ENCODE measurements around the gene CLHC1. TPM values are rescaled to one million over a fixed set of nuclear protein-coding genes. Genes with fewer than 3 reads are reported as not detected.
"Not testable (repeated sequence)": the region's sequence is repeated elsewhere in the genome, so short reads cannot be mapped to it uniquely, and the experiment has no call there.

Gene CLHC1
- 1 to 10 TPM; 7.5 to 8.3 TPM for total RNA-seq

DNA sequence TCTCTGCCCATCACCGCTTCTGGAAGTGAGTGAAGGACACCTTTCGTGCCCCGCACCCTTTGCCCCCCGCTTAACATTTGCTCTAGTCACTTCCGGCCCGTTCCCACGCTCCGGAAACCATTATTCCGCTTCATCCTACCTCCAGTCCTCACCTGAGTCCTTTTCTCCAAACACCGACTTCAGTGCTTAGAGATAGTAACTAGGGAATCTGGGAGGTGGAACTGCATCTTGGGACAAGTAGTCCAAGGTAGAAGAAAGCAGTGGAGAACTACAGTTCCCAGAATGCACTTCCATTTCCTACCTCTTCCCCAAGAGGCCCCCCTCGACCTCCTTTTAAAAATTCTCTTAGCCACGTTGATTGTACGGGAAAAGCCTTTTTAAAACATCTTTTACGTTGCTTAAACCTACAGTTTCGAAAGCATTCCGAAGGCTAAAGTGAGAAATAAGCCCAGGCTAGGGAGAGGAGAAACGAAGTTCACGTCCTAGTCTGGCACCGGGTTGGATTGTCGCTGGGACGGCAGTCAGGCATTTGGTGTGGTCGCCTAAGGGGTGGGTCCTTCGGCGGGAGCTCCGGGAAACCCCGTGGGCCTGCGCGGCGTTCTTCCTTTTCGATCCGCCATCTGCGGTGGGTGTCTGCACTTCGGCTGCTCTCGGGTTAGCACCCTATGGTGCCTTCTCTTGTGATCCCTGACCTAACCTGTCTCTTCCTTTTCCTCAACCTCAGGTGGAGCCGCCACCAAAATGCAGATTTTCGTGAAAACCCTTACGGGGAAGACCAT is at the start of gene CLHC1, which contains the start of gene RPS27A:
TSS of gene CLHC1 (minus strand) at position 210 of the 779 bp plus-strand sequence. CDS start 9,882 bp downstream, outside the sequence.
TSS of gene RPS27A (plus strand) at position 605 of the 779 bp plus-strand sequence. CDS start at position 742, 137 bp downstream.
- no peaks in the 10 kb centered on the region for H3K27me3 Mint-ChIP-seq
- peaks cover 67% of the 10 kb centered on the region for H3K4me1 Mint-ChIP-seq
- peak within 1 kb of the TSS; percentile 97 for H3K4me3 Mint-ChIP-seq
- peak within 1 kb of the TSS; percentile 96 for H3K27ac Mint-ChIP-seq
- ChIA-PET POLR2A (interaction anchor here (0.6 to 1.5 kb wide), 14 partner anchors 9 to 1125 kb away, joined by 3 to 52 read pairs (median 6); partner anchors contain the start of genes CCDC88A, CFAP36, MTIF2 and PPP4R3B), CTCF (interaction anchor here (1.0 to 1.5 kb wide), 2 partner anchors 9 to 38 kb away, joined by 3 to 4 read pairs; no protein-coding TSS in a partner anchor)
- peak; percentile 91 for DNase-seq
- no peaks in the 10 kb centered on the region for H3K9me3 Mint-ChIP-seq
- H3K36me3 Mint-ChIP-seq (ENCODE audit: low read depth), result peaks cover 63% of the 10 kb centered on the region

DNA sequence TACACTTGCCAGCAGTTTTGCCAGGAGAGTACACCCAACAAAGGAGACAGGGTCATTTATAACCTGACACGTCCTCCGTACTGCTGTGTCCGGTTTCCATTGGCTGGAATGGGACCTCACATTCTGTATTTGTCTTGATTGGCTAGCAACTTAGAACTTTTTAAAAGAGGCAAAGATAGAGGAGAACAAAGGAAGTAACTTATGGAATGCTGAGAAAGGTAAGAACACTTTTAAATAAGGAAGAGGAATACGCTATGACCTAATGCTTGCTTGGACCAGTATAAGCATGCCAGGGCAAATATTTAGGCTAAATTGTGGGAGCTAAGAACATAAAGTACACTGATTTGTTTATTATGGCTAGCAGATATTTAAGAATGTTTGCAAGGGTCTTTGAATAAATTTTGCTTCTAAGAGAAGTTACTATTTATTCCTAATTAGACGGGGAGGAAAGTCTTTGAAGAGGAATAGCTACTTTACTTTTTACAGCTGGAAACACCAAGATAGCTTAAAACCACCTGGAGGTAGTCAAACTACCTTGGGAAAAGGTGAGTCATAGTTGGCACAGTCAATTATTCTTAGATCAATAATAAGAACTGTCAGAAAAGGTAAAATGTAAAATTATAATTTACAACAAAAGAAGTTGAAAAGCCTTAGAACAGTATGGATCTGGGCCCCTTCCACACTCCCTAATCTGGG is 48.9 kb upstream of the CLHC1 start:
- H3K27me3 Mint-ChIP-seq; DNase-seq; H3K9me3 Mint-ChIP-seq; H3K36me3 Mint-ChIP-seq (ENCODE audit: low read depth); H3K27ac Mint-ChIP-seq: not testable (repeated sequence)
- POLR2A ChIA-PET, result interaction anchor here (0.7 to 1.1 kb wide), 2 partner anchors 11 to 54 kb away, joined by 4 read pairs; no protein-coding TSS in a partner anchor
- Mint-ChIP-seq H3K4me3 (peak overlapping the region; percentile 11), H3K4me1 (peaks cover 23% of the 10 kb centered on the region)
- CTCF ChIA-PET, result interaction anchor here (0.6 kb wide), 1 partner anchor 67 kb away, joined by 3 read pairs; no protein-coding TSS in a partner anchor

DNA sequence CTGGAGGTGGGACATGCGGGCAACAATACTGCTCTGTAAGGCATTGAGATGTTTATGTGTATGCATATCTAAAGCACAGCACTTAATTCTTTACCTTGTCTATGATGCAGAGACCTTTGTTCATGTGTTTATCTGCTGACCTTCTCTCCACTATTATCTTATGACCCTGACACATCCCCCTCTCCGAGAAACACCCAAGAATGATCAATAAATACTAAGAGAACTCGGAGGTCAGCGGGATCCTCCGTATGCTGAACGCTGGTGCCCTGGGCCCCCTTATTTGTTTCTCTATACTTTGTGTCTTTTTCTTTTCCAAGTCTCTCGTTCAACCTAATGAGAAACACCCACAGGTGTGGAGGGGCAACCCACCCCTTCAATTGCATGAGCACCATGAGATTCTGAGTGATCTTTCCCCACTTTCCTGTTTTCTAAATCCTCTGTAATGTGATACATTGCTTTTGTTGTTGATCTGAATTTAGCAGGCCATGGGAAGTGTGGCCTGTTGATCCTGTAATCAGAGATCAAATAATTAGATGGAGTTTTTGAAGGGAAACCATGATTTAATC is 47.8 kb upstream of the CLHC1 start:
- H3K9me3 Mint-ChIP-seq; H3K27ac Mint-ChIP-seq; H3K4me3 Mint-ChIP-seq; H3K36me3 Mint-ChIP-seq (ENCODE audit: low read depth); DNase-seq; CTCF ChIA-PET; H3K27me3 Mint-ChIP-seq; POLR2A ChIA-PET: not testable (repeated sequence)
- H3K4me1 Mint-ChIP-seq, result peaks cover 23% of the 10 kb centered on the region

DNA sequence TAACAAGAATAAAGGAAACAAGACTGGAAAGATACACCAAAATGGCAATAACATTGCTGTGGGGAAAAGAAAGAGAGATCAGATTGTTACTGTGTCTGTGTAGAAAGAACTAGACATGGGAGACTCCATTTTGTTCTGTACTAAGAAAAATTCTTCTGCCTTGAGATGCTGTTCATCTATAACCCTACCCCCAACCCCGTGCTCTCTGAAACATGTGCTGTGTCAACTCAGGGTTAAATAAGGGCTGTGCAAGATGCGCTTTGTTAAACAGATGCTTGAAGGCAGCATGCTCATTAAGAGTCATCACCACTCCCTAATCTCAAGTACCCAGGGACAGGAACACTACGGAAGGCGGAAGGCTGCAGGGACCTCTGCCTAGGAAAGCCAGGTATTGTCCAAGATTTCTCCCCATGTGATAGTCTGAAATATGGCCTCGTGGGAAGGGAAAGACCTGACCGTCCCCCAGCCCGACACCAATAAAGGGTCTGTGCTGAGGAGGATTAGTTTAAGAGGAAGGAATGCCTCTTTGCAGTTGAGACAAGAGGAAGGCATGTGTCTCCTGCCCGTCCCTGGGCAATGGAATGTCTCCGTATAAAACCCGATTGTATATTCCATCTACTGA is 47.2 kb upstream of the CLHC1 start:
- H3K9me3 Mint-ChIP-seq; POLR2A ChIA-PET; H3K27me3 Mint-ChIP-seq; CTCF ChIA-PET; DNase-seq; H3K36me3 Mint-ChIP-seq (ENCODE audit: low read depth); H3K27ac Mint-ChIP-seq; H3K4me3 Mint-ChIP-seq: not testable (repeated sequence)
- H3K4me1 Mint-ChIP-seq, result peaks cover 23% of the 10 kb centered on the region

DNA sequence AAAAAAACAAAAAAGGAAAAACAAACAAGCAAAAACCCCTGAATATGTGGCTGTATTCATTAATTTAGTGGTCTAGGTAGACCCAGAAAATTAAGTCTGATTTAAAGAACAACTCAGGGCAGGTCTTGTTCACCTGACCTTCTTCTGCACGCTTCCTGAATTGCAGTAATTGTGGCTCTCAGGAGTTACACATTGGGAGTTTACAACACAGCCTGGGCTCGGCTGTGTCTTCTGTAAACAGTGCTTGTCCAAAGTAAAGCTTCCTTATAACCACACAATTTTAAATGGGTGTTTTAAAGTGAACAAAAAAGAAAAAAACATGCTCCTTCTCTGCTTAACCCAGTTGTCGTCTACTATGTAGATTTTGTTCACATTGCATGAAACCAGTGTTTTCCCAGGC is 45.2 kb upstream of the CLHC1 start:
- Mint-ChIP-seq H3K4me1 (peaks cover 8% of the 10 kb centered on the region), H3K4me3 (no peak overlapping the region), H3K36me3 (ENCODE audit: low read depth) (no peaks in the 10 kb centered on the region), H3K27me3 (peaks cover 7% of the 10 kb centered on the region), H3K27ac (no peak overlapping the region), H3K9me3 (no peaks in the 10 kb centered on the region)
- DNase-seq, result no peak
- CTCF ChIA-PET, result no interaction called here
- POLR2A ChIA-PET, result no interaction called here

DNA sequence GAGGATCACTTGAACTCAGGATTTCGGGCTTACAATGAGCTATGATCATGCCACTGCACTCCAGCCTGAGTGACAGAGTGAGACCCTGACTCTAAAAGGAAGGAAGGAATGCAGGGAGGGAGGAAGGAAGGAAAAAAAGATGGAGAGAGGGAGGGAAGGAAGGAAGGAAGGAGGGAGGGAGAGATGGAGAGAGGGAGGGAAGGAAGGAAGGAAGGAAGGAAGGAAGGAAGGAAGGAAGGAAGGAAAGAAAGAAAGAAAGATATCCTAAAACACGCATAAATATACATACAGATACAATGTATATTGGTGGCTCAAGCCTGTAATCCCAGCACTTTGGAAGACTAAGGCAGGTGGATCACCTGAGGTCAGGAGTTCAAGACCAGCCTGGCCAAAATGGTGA is 42.3 kb upstream of the CLHC1 start:
- DNase-seq; POLR2A ChIA-PET; H3K27ac Mint-ChIP-seq; CTCF ChIA-PET; H3K4me3 Mint-ChIP-seq; H3K9me3 Mint-ChIP-seq; H3K36me3 Mint-ChIP-seq (ENCODE audit: low read depth); H3K27me3 Mint-ChIP-seq: not testable (repeated sequence)
- peaks cover 17% of the 10 kb centered on the region for H3K4me1 Mint-ChIP-seq

DNA sequence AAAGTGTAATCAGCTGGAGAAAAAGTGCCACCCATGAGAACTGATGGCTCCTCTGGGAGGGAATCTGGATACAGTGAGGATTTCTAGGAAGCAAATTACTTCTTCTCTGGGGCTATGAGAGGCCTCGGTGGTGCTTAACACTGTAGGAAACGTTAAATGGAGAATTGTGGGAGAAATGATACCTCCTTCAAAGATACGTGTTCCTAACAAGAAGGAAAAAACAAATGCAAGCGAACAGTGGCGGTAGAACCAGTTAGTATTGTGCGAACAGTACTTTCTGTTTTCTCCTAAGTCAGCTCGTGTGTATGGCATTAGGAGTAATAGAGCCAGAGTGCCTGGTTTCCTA is 37.5 kb upstream of the CLHC1 start:
- no peak for DNase-seq
- peaks cover 7% of the 10 kb centered on the region for H3K36me3 Mint-ChIP-seq (ENCODE audit: low read depth)
- H3K9me3 Mint-ChIP-seq, result no peaks in the 10 kb centered on the region
- peak overlapping the region; percentile 86 for H3K27ac Mint-ChIP-seq
- peak overlapping the region; percentile 86 for H3K4me3 Mint-ChIP-seq
- CTCF ChIA-PET, result interaction anchor here (0.6 to 1.5 kb wide), 4 partner anchors 37 to 984 kb away, joined by 3 to 6 read pairs (median 4); partner anchors contain the start of genes CLHC1, RPS27A and RTN4
- POLR2A ChIA-PET, result interaction anchor here (0.7 to 1.9 kb wide), 4 partner anchors 12 to 45 kb away, joined by 3 to 8 read pairs (median 4); partner anchors contain the start of genes CLHC1 and RPS27A
- H3K4me1 Mint-ChIP-seq, result peaks cover 32% of the 10 kb centered on the region
- H3K27me3 Mint-ChIP-seq, result peaks cover 5% of the 10 kb centered on the region

DNA sequence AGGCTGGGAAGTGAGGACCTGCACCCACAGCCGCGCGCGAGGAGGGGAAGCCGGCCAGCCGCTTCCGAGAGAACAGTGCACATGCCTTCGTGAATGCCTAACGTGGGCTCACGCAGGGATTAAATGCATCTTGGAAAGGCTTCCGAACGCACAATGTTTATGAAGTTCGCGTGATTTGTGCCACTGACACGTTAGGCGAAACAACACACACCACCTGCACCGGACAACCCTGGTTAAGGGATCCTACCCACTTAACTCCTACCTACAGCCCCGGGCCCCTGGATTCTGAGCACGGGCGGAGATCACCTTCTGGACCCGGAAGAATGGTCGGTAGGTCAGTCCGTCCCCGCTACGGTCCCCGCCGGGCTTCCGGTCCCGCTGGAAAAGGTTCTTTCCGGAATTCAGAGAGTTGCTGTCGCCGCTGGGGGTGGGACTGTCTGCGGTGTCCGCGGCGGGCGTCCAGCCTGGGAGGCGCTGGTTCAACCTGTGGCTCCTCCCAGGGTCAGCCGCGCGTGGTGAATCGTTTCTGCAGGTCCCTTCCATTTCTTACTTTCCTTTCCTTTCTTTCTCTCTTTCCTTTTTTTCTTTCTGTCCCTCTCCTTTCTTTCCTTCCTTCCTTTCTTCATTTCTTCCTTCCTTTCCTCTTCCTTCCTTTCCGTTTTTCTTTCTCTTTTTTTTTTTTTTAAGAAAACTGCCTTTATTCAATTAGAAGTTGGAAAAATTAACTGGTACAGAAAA is 37.0 kb upstream of the CLHC1 start, which contains the start of gene MTIF2:
TSS of gene MTIF2 (minus strand) at position 325 of the 738 bp plus-strand sequence. CDS start 5,373 bp downstream, outside the sequence.
- POLR2A ChIA-PET, result interaction anchor here (0.7 to 1.9 kb wide), 6 partner anchors 10 to 45 kb away, joined by 3 to 8 read pairs (median 5); partner anchors contain the start of genes CLHC1 and RPS27A
- peak; percentile 90 for DNase-seq
- Mint-ChIP-seq H3K9me3 (no peaks in the 10 kb centered on the region), H3K27ac (peak within 1 kb of the TSS; percentile 86), H3K4me1 (peaks cover 32% of the 10 kb centered on the region), H3K27me3 (peaks cover 4% of the 10 kb centered on the region), H3K36me3 (ENCODE audit: low read depth) (peaks cover 10% of the 10 kb centered on the region), H3K4me3 (peak within 1 kb of the TSS; percentile 86)
- CTCF ChIA-PET, result interaction anchor here (0.6 to 1.5 kb wide), 6 partner anchors 9 to 984 kb away, joined by 3 to 6 read pairs (median 3); partner anchors contain the start of genes CLHC1, RPS27A and RTN4

DNA sequence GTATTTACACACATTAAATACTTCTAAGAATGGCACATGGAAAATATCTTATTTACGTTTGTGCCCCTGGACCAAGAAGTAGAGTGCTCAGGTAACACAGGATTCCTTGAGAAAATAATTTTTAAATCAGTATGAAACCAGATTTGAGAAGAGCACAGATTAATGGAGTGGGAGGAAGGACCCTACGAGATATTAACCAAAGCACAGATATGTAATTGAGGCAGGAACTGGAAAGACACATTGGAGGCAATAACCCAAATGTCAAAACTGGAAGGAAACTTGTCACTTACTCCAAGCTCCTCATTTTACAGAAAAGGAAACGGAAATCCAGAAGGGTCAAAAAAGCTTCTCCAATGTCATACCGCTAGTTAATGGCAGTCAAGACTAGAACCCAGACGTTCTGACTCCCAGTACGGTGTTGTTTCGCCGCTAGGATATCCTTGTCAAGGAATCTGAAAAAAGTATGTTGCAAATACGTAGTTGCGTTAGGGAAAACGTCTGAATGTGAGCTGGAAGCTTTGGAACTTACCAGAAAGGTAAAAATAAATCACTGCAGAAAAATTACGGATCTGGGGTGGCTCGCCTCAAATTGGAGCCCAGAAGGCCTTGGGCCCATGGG is 36.3 kb upstream of the CLHC1 start:
- Mint-ChIP-seq H3K36me3 (ENCODE audit: low read depth) (peaks cover 16% of the 10 kb centered on the region), H3K27me3 (peaks cover 4% of the 10 kb centered on the region), H3K9me3 (no peaks in the 10 kb centered on the region), H3K4me1 (peaks cover 32% of the 10 kb centered on the region), H3K27ac (peak overlapping the region; percentile 86), H3K4me3 (peak overlapping the region; percentile 86)
- ChIA-PET CTCF (interaction anchor here (0.6 to 1.2 kb wide), 2 partner anchors 9 to 121 kb away, joined by 3 read pairs; no protein-coding TSS in a partner anchor), POLR2A (interaction anchor here (0.7 to 1.8 kb wide), 4 partner anchors 9 to 36 kb away, joined by 3 to 8 read pairs (median 5); partner anchors contain the start of genes CLHC1 and RPS27A)
- no peak for DNase-seq

DNA sequence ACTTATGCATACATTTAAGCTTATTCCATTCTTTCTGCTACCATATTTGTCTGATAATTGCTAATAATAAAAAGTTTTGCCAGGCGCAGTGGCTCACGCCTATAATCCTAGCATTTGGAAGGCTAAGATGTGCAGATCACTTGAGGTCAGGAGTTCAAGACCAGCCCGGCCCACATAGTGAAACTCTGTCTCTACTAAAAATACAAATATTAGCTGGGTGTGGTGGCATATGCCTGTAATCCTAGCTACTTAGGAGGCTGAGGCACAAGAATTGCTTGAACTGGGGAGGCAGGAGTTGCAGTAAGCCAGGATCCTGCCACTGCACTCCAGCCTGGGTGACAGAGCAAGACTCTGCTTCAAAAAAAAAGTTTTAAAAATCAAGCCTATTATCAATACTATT is 27.5 kb upstream of the CLHC1 start:
- H3K27me3 Mint-ChIP-seq, H3K4me3 Mint-ChIP-seq, H3K9me3 Mint-ChIP-seq, DNase-seq, H3K4me1 Mint-ChIP-seq, H3K27ac Mint-ChIP-seq: not testable (repeated sequence)
- ChIA-PET CTCF (interaction anchor here (0.9 to 1.5 kb wide), 3 partner anchors 9 to 38 kb away, joined by 3 read pairs; partner anchors contain the start of gene MTIF2), POLR2A (interaction anchor here (1.2 to 1.6 kb wide), 2 partner anchors 9 to 32 kb away, joined by 3 to 6 read pairs; partner anchors contain the start of gene MTIF2)
- H3K36me3 Mint-ChIP-seq (ENCODE audit: low read depth), result peaks cover 28% of the 10 kb centered on the region

DNA sequence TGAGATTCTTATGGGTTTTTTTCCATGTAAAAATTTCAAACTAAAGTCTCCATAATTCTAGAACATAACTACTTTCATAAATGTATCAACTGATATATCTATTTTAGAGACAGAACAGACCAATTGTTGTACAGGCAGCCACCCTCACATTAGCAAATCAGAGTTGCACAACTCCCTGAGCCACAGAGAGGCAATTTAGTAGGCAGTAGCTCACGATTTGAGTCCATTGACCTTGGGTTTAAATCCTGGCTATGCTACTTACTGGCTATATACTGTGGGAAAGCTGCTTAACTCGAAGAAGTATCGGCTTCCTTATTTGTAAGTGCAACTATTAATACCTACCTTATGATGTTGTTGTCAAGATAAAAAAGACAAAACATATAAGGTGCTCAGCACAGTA is 20.7 kb upstream of the CLHC1 start:
- Mint-ChIP-seq H3K4me3 (no peak overlapping the region), H3K27ac (no peak overlapping the region), H3K9me3 (no peaks in the 10 kb centered on the region), H3K4me1 (no peaks in the 10 kb centered on the region), H3K36me3 (ENCODE audit: low read depth) (peaks cover 40% of the 10 kb centered on the region), H3K27me3 (no peaks in the 10 kb centered on the region)
- DNase-seq, result no peak
- ChIA-PET POLR2A (no interaction called here), CTCF (no interaction called here)

All from activated CD4-positive, alpha-beta memory T cell treated with anti-CD3 and anti-CD28 coated beads, Interleukin-2, amount 10 ng/mL, durations not matched to agents 7 days and 5 days (primary cell).